GM12878 (cell line): ENCODE results near the gene MAGI3. TPM values are rescaled to one million over a fixed set of nuclear protein-coding genes. Genes with fewer than 3 reads are reported as not detected.

Experiments
- ATAC-seq: fragments of 200-7000 bp; cut with Tn5 transposase; 3 replicates; pipeline ENCODE4 v1.9.1; 2020; ENCODE audit warnings: mild to moderate bottlenecking, moderate library complexity
- BruUV-seq: library from RNA; stranded (reverse); fragments of 400-500 nt; replicated peaks from 2 replicates; lab custom pipeline; 2021; lab: Mats Ljungman, UMichigan
- CTCF ChIA-PET: fragments of 300-600 bp; sonication (Branson Sonifier 250); formaldehyde crosslinking; extraction: SDS; loops from one replicate; lab custom pipeline; 2021; ENCODE audit warnings: inconsistent platforms; lab: Yijun Ruan, JAX
- POLR2A ChIA-PET: fragments of 350-600 bp; formaldehyde crosslinking; extraction: SDS; loops from one replicate; lab custom pipeline; 2021; ENCODE audit warnings: inconsistent platforms; lab: Charles Lee
- RAD21 ChIA-PET: fragments of 300-600 bp; sonication (Branson Sonifier 250); formaldehyde crosslinking; loops from one replicate; lab custom pipeline; 2023; ENCODE audit warnings: antibody characterized with exemption; ENCODE audit not compliant: unreplicated experiment; lab: Charles Lee
- SMC1A ChIA-PET: fragments of 300-600 bp; sonication (Branson Sonifier 250); formaldehyde crosslinking; loops from one replicate; lab custom pipeline; 2023; ENCODE audit not compliant: unreplicated experiment, uncharacterized antibody; lab: Charles Lee
- DNase-seq: peaks from one replicate; pipeline ENCODE4 v3.0.0-alpha.2; 2011; ENCODE audit warnings: low read depth, low spot score
- FAIRE-seq: peaks from 3 replicates; lab custom pipeline; 2011; peaks lifted over from hg19 to GRCh38; lab: Jason Lieb, UNC
- H2AFZ ChIP-seq: 2 replicates; pipeline ENCODE4 v1.6.0; 2011; ENCODE audit warnings: low read depth, low read length, control low read depth; ENCODE audit not compliant: control insufficient read depth
- H3K27ac ChIP-seq: 2 replicates; pipeline ENCODE4 v1.5.1; 2011; ENCODE audit warnings: control low read depth; ENCODE audit not compliant: control insufficient read depth, insufficient read depth
- H3K27me3 ChIP-seq, 2 experiments: replicated peaks in 1 of 2; 2 replicates each; pipeline versions ENCODE4 v1.6.0 to v1.6.1; 2011; ENCODE audit warnings: low read length in 1 of 2; ENCODE audit not compliant: control insufficient read depth in 2 of 2, insufficient read depth in 2 of 2
- H3K36me3 ChIP-seq, 2 experiments: 2 replicates each; pipeline ENCODE4 v1.5.1; 2011; ENCODE audit warnings: low read length in 1 of 2; ENCODE audit not compliant: control insufficient read depth in 2 of 2, insufficient read depth in 2 of 2
- H3K4me1 ChIP-seq: 2 replicates; pipeline ENCODE4 v1.6.1; 2011; ENCODE audit warnings: mild to moderate bottlenecking, low read length, moderate library complexity, mixed read lengths; ENCODE audit not compliant: control insufficient read depth, insufficient read depth
- H3K4me2 ChIP-seq: 2 replicates; pipeline ENCODE4 v1.6.0; 2011; ENCODE audit warnings: control low read depth; ENCODE audit not compliant: control insufficient read depth, insufficient read depth
- H3K4me3 ChIP-seq: fragments of 200-600 bp; sonication (generic); 2 replicates; pipeline ENCODE4 v1.5.1; 2016
- H3K79me2 ChIP-seq: 2 replicates; pipeline ENCODE4 v1.6.0; 2011; ENCODE audit warnings: low read length; ENCODE audit not compliant: control insufficient read depth, insufficient read depth
- H3K9ac ChIP-seq: 2 replicates; pipeline ENCODE4 v1.8.0; 2011; ENCODE audit warnings: low read length, control low read depth, mixed read lengths; ENCODE audit not compliant: control insufficient read depth, insufficient read depth
- H3K9me3 ChIP-seq: replicated peaks from 3 replicates; pipeline ENCODE4 v1.5.1; 2011; ENCODE audit warnings: mild to moderate bottlenecking, low read length; ENCODE audit not compliant: control insufficient read depth, insufficient read depth
- H4K20me1 ChIP-seq: 2 replicates; pipeline ENCODE4 v1.6.0; 2011; ENCODE audit not compliant: control insufficient read depth, insufficient read depth
- CHD1 ChIP-seq: IDR thresholded peaks from 2 replicates; pipeline ENCODE4 v1.6.1; 2012; ENCODE audit warnings: low read depth, low read length, improper control_type of control experiment
- ESRRA ChIP-seq: IDR thresholded peaks from 2 replicates; pipeline ENCODE4 v1.6.1; 2012; ENCODE audit warnings: mild to moderate bottlenecking, low read length, improper control_type of control experiment
- HCFC1 ChIP-seq: fragments of 150-350 bp; IDR thresholded peaks from 2 replicates; pipeline ENCODE4 v1.6.1; 2014; ENCODE audit warnings: low read length
- HDAC6 ChIP-seq: fragments of 200-600 bp; sonication (generic); IDR thresholded peaks from one replicate; pipeline ENCODE4 v1.8.0; 2017; ENCODE audit warnings: antibody characterized with exemption; ENCODE audit not compliant: unreplicated experiment
- KLF5 ChIP-seq: fragments of 450-650 bp; IDR thresholded peaks from 2 replicates; pipeline ENCODE4 v1.6.1; 2014; ENCODE audit warnings: mild to moderate bottlenecking; ENCODE audit not compliant: partially characterized antibody
- NR2C1 ChIP-seq: fragments of 450-650 bp; IDR thresholded peaks from 2 replicates; pipeline ENCODE4 v1.6.1; 2017; ENCODE audit warnings: antibody characterized with exemption, mild to moderate bottlenecking, moderate library complexity
- PAX8 ChIP-seq: fragments of 450-650 bp; IDR thresholded peaks from 2 replicates; pipeline ENCODE4 v1.6.1; 2017; ENCODE audit warnings: mild to moderate bottlenecking, moderate library complexity
- PML ChIP-seq: IDR thresholded peaks from 2 replicates; pipeline ENCODE4 v1.6.1; 2012; ENCODE audit warnings: low read length, inconsistent platforms
- POLR2AphosphoS2 ChIP-seq: IDR thresholded peaks from 2 replicates; pipeline ENCODE4 v1.6.1; 2011; ENCODE audit warnings: low read depth, mild to moderate bottlenecking, low read length, improper control_type of control experiment, moderate library complexity
- SIX5 ChIP-seq: IDR thresholded peaks from 2 replicates; pipeline ENCODE4 v1.6.1; 2011; ENCODE audit warnings: mild to moderate bottlenecking, low read depth, low read length, moderate library complexity; ENCODE audit not compliant: severe bottlenecking
- YY1 ChIP-seq: IDR thresholded peaks from 2 replicates; pipeline ENCODE4 v1.6.1; 2011; ENCODE audit warnings: low read depth, mild to moderate bottlenecking, low read length
- WGBS: methylation state at CpG from one replicate; pipeline ENCODE4 v1.1.6; 2016; ENCODE audit warnings: low lambda C conversion rate; ENCODE audit not compliant: insufficient replicate concordance, insufficient coverage; ENCODE audit errors: missing lambda C conversion rate; 5-methylcytosine and 5-hydroxymethylcytosine counted together
- in situ Hi-C: fragments of 300-500 bp; cut with MboI; formaldehyde crosslinking; loops from 9 replicates; pipeline ENCODE4 v1.14.3; 2018; ENCODE audit warnings: mixed read lengths
- intact Hi-C: fragments of 100-400 bp; cut with micrococcal nuclease; formaldehyde crosslinking; loops from one replicate; pipeline ENCODE4 v1.14.2; 2022; ENCODE audit not compliant: unreplicated experiment
- polyA plus RNA-seq, 11 experiments: library from polyadenylated mRNA; depleted of rRNA in 4 of 11; unstranded in 6 of 11; stranded (reverse) in 5 of 11; fragments of >200 nt; fragmentation: Nextera tagmentation in 4 of 11; fragmentation: Illumina TruSeq in 1 of 11; extraction: Ambion mirVana in 4 of 11; extraction: Trizol in 1 of 11; gene quantifications; 1 replicate in 1 of 11; 2 replicates in 10 of 11; pipeline versions ENCODE4 v1.2.1 to v1.2.3, GENCODE V29; 2011 to 2016; ENCODE audit warnings: inconsistent platforms in 2 of 11, missing spikeins in 2 of 11, low read depth in 1 of 11
- total RNA-seq, 4 experiments: library from RNA; depleted of rRNA in 3 of 4; stranded (reverse); fragments of >200 nt in 3 of 4; fragmentation: Illumina TruSeq in 1 of 4; extraction: Trizol in 1 of 4; gene quantifications; 2 replicates each; pipeline versions ENCODE4 v1.2.1 to v1.2.3, GENCODE V29; 2013 to 2021
- TF ChIP-seq, protein P1 (sequence below): fragments of 450-650 bp; IDR thresholded peaks from 2 replicates; pipeline ENCODE4 v1.6.1; 2017; ENCODE audit warnings: mild to moderate bottlenecking, moderate library complexity
- TF ChIP-seq, protein P2 (sequence below): fragments of 450-650 bp; IDR thresholded peaks from 2 replicates; pipeline ENCODE4 v1.6.1; 2017; ENCODE audit warnings: mild to moderate bottlenecking, moderate library complexity

Gene MAGI3
- total and polyA plus RNA-seq, 10 of the 15 experiments (the other 5 are each of a cell fraction or from before 2014, with no cell fraction given), result 0.17 to 0.65 (median 0.32) TPM

DNA sequence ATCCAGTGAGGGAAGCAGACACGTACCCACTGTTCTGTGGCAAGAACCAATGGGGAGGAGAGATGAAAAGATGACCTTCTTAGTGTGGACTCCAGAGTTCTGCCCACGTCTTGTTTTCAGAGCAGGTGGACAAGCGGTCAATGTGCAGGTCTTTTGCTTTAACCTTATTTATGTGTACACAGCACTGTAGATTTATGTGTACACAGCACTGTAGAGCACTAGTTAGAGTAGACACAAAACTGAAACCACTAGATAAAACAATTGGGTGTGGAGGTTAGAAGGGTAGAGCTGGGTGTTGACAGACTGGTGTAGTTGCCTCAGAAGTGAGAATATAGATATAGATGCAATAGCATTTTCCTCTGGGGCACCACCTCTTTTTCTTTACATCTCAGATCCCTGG is 150.0 kb downstream of the MAGI3 start (continued):
- TF ChIP-seq, protein P1, sequence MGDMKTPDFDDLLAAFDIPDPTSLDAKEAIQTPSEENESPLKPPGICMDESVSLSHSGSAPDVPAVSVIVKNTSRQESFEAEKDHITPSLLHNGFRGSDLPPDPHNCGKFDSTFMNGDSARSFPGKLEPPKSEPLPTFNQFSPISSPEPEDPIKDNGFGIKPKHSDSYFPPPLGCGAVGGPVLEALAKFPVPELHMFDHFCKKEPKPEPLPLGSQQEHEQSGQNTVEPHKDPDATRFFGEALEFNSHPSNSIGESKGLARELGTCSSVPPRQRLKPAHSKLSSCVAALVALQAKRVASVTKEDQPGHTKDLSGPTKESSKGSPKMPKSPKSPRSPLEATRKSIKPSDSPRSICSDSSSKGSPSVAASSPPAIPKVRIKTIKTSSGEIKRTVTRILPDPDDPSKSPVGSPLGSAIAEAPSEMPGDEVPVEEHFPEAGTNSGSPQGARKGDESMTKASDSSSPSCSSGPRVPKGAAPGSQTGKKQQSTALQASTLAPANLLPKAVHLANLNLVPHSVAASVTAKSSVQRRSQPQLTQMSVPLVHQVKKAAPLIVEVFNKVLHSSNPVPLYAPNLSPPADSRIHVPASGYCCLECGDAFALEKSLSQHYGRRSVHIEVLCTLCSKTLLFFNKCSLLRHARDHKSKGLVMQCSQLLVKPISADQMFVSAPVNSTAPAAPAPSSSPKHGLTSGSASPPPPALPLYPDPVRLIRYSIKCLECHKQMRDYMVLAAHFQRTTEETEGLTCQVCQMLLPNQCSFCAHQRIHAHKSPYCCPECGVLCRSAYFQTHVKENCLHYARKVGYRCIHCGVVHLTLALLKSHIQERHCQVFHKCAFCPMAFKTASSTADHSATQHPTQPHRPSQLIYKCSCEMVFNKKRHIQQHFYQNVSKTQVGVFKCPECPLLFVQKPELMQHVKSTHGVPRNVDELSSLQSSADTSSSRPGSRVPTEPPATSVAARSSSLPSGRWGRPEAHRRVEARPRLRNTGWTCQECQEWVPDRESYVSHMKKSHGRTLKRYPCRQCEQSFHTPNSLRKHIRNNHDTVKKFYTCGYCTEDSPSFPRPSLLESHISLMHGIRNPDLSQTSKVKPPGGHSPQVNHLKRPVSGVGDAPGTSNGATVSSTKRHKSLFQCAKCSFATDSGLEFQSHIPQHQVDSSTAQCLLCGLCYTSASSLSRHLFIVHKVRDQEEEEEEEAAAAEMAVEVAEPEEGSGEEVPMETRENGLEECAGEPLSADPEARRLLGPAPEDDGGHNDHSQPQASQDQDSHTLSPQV, result no peak

DNA sequence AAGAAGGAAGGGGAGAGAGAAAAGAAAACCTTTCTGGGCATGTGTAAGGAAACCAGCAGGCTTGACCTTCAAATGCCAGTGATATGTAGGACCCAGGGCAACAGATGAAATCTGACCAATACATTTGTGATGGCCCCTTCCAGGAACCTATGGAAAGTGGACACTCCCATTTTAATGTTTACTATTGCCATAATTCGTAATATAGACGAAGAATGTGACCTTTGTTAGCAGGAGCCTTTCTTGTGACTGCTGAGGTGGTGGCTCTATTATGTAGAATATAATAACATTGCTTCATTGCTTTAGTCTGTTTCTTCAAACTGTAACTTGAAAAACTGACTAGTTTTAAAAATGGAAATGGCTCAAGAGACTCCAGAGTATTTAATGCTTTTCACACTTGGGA is 150.8 kb downstream of the MAGI3 start:
- Histone ChIP-seq H3K27me3 (no peaks in the 10 kb centered on the region), H2AFZ (no peak overlapping the region), H3K4me3 (no peak overlapping the region), H3K27ac (no peak overlapping the region), H4K20me1 (no peaks in the 10 kb centered on the region), H3K4me1 (no peaks in the 10 kb centered on the region), H3K9me3 (no peaks in the 10 kb centered on the region), H3K9ac (no peak overlapping the region), H3K79me2 (no peaks in the 10 kb centered on the region), H3K36me3 (no peaks in the 10 kb centered on the region), H3K4me2 (no peak overlapping the region)
- intact Hi-C loops (no loop called here), in situ Hi-C loops (no loop called here)
- BruUV-seq, result no TSS peak
- ATAC-seq (no peak), FAIRE-seq (no peak), DNase-seq (no peak)
- SMC1A ChIA-PET, result no interaction called here
- TF ChIP-seq SIX5 (no peak), HCFC1 (no peak), ESRRA (no peak), POLR2AphosphoS2 (no peak), CHD1 (no peak), NR2C1 (no peak), YY1 (no peak), KLF5 (no peak), PAX8 (no peak), HDAC6 (no peak), PML (no peak)
- TF ChIP-seq, protein P2, sequence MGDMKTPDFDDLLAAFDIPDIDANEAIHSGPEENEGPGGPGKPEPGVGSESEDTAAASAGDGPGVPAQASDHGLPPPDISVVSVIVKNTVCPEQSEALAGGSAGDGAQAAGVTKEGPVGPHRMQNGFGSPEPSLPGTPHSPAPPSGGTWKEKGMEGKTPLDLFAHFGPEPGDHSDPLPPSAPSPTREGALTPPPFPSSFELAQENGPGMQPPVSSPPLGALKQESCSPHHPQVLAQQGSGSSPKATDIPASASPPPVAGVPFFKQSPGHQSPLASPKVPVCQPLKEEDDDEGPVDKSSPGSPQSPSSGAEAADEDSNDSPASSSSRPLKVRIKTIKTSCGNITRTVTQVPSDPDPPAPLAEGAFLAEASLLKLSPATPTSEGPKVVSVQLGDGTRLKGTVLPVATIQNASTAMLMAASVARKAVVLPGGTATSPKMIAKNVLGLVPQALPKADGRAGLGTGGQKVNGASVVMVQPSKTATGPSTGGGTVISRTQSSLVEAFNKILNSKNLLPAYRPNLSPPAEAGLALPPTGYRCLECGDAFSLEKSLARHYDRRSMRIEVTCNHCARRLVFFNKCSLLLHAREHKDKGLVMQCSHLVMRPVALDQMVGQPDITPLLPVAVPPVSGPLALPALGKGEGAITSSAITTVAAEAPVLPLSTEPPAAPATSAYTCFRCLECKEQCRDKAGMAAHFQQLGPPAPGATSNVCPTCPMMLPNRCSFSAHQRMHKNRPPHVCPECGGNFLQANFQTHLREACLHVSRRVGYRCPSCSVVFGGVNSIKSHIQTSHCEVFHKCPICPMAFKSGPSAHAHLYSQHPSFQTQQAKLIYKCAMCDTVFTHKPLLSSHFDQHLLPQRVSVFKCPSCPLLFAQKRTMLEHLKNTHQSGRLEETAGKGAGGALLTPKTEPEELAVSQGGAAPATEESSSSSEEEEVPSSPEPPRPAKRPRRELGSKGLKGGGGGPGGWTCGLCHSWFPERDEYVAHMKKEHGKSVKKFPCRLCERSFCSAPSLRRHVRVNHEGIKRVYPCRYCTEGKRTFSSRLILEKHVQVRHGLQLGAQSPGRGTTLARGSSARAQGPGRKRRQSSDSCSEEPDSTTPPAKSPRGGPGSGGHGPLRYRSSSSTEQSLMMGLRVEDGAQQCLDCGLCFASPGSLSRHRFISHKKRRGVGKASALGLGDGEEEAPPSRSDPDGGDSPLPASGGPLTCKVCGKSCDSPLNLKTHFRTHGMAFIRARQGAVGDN, result no peak
- POLR2A ChIA-PET, result no interaction called here
- 38% methylated on average over 2 of the region's 2 CpGs for WGBS
- CTCF ChIA-PET, result no interaction called here
- RAD21 ChIA-PET, result no interaction called here
